GM12873 (cell line): ENCODE results near the gene APBB1IP.

Experiments used
- TF ChIP-seq, protein P1 (sequence below): IDR thresholded peaks from 2 replicates; pipeline ENCODE4 v1.5.1; 2012; ENCODE audit warnings: low read depth, mild to moderate bottlenecking, moderate library complexity, low read length, control low read depth; ENCODE audit not compliant: insufficient read depth; ENCODE audit errors: missing control alignments

APBB1IP gene

DNA sequence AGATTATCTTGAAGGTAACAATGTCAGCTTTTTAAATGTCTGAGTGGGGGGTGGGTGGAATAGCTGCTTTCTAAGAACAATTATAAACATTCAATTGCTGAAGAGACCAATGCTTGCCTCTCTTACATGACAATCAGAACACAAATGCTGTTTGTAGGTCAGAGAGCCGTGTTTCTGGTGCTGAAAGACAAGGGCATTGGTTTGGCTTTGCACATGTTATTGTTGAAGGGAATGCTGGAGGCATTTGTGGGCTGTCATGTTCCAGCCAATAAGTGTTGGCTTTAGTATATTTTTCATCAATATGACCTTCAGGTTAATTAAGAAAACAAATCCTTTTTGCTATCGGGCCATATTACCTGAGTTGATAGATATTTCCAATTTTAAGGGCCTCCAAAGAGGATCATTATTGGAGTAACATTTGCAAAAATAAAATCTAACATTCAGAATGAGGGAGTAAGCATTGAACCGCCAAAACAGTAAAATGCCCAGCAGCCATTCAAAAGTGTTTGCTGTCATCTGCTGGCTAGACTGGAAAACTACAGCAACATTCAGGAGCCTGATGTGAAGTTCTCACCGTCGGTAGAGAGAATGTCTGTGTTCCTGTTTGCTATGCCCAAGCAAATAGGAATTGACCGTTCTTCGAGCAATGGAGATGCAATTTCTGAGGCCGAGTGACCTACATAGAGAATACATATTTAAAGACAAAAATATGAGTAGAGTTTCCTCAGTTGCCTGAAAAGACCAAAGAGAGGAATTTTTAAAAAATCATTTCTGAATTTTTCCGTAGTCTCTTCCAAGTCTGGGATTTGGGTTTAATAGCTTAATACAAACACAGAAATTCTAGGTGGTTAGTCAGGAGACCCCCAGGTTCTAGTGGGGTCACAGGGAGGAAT, 118.9 kb downstream of the APBB1IP start:
- TF ChIP-seq, protein P1, sequence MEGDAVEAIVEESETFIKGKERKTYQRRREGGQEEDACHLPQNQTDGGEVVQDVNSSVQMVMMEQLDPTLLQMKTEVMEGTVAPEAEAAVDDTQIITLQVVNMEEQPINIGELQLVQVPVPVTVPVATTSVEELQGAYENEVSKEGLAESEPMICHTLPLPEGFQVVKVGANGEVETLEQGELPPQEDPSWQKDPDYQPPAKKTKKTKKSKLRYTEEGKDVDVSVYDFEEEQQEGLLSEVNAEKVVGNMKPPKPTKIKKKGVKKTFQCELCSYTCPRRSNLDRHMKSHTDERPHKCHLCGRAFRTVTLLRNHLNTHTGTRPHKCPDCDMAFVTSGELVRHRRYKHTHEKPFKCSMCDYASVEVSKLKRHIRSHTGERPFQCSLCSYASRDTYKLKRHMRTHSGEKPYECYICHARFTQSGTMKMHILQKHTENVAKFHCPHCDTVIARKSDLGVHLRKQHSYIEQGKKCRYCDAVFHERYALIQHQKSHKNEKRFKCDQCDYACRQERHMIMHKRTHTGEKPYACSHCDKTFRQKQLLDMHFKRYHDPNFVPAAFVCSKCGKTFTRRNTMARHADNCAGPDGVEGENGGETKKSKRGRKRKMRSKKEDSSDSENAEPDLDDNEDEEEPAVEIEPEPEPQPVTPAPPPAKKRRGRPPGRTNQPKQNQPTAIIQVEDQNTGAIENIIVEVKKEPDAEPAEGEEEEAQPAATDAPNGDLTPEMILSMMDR, result peak; percentile 87

DNA sequence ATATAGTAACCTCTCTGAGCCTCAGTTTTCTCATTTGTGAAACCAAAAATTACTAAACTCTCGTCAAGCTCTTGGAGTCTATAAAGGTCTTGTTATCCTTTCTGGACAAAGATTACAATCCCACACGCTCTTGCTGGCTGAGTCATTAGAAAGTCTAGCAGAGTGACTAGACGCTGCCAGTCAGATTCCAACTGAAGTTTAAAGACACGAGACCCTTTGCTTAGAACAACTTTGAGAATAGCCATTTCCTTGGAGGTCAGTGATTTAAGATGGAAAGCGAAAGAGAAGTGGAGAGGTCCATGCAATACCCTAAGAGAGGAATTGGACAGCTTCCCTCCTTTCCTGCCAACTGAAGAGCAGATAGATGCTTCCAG, 119.5 kb downstream of the APBB1IP start:
- TF ChIP-seq, protein P1, result no peak

DNA sequence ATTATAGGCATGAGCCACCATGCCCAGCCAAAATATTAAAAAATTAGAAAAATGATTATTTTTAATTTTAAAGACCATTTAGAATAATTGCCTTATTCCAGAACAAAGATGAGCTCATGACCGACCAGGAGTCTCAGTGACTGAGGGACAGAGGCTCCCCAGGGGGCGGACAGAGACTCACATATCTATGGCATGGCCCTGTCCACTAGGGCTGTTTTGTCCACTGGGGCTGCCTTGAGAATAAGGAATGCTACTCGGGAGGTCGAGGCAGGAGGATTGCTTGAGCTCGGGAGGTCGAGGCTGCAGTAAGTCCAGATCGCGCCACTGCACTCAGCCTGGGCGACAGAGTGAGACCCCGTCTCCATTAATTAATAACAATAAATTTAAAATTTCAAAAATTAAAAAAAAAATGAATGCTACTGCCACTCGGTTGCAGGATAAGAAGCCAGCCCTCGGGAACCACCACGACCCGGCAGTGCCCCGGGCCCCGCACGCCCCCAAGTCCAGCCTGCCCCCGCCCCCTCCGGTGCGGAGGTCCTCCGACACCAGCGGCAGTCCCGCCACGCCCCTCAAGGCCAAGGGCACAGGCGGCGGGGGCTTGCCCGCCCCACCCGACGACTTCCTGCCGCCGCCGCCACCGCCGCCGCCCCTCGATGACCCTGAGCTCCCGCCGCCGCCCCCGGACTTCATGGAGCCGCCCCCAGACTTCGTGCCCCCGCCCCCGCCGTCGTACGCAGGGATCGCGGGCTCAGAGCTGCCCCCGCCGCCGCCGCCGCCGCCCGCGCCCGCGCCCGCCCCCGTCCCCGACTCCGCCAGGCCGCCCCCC, 128.6 kb downstream of the APBB1IP start:
- TF ChIP-seq, protein P1, result no peak

DNA sequence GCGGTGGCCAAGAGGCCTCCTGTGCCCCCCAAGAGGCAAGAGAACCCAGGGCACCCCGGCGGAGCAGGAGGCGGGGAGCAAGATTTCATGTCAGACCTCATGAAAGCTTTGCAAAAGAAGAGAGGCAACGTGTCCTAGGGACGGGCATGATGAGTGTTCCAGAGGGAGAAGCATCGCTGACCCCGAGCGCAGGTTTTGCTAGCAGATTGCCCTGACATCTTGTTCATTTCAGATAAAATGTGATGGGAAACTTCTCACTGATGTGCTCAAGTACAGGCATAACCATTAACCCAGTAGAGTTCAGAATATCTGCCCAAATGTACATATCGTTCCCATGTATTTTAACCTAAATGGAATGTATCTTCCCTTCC, 129.2 kb downstream of the APBB1IP start:
- TF ChIP-seq, protein P1, result no peak

DNA sequence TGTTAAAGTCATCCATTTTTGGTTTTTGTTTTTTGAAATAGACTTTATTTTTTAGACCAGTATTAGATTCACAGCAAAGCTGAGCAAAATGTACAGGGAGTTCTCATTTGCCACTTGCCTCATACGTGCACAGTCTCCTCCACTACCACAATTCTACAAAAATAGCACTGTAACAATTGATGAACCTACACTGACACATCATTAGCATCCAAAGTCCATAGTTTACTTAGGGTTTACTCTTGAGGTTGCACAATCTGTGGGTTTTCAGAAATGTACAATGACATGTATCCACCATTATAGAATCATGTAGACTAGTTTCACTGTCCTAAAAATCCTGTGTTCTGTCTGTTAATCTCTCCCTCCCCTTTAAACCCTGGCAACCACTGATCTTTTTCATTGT, 133.5 kb downstream of the APBB1IP start:
- TF ChIP-seq, protein P1, result no peak

DNA sequence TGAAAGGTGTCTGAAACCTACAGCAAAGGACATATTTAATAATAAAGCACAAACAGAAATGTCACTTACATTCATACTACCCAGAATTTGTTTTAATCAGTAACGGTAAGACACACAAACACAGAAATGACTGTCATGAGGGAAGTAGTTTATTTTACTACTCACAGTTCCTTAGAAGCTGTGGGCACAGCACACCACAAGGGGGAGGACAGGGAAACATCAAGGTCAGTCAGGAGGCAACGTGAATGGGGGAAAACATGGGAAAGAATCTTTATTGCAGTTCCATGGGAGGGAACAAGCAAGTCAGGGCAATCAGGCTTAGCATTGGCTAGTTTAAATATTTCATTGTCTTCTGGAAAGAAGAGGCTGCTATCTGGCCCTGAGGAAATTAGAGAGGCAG, 135.5 kb downstream of the APBB1IP start:
- TF ChIP-seq, protein P1, result peak; percentile 26

DNA sequence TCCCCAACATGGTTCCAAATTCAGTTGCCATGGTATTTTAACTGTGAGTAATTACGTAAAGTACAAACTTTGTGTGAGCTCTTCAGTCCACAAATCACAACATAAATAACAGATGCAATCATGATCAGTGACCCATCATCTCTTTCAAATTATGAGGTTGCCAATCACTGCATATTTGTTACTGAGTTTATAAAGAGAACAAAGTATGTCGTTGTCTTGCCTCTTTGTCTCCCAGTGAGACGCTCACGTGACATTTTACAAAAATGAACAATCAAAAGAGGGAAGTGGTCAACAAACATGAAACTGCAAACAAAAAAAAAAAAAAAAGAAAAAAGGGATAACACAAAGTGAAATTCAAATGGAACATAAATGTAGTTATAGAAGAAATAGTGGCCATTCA, 136.6 kb downstream of the APBB1IP start:
- TF ChIP-seq, protein P1, result no peak
